HepG2 (cell line): Measurements from ENCODE around the gene SPATA33. TPM values are rescaled to one million over a fixed set of nuclear protein-coding genes. Genes with fewer than 3 reads are reported as not detected.

Source experiments
- ATAC-seq: fragments of 200-7000 bp; cut with Tn5 transposase; 3 replicates; pipeline ENCODE4 v1.9.1; 2020; ENCODE audit warnings: mild to moderate bottlenecking, moderate library complexity
- BruUV-seq: library from RNA; stranded (reverse); fragments of 400-500 nt; replicated peaks from 2 replicates; lab custom pipeline; 2021; lab: Mats Ljungman, UMichigan
- CTCF ChIA-PET: fragments of 300-600 bp; formaldehyde crosslinking; extraction: SDS; loops from one replicate; lab custom pipeline; 2021; ENCODE audit warnings: low total read pairs, inconsistent platforms, low intra/inter-chr PET ratio; lab: Yijun Ruan, JAX
- POLR2A ChIA-PET: fragments of 350-600 bp; sonication (Branson Sonifier 250); formaldehyde crosslinking; loops from one replicate; lab custom pipeline; 2020; ENCODE audit warnings: antibody characterized with exemption, inconsistent platforms; lab: Yijun Ruan, JAX
- DNase-seq: peaks from one replicate; pipeline ENCODE4 v3.0.0-alpha.2; 2015; ENCODE audit warnings: low spot score
- FAIRE-seq: peaks from 3 replicates; lab custom pipeline; 2011; peaks lifted over from hg19 to GRCh38; lab: Jason Lieb, UNC
- H2AFZ ChIP-seq: one replicate; pipeline ENCODE4 v1.6.1; 2011; ENCODE audit warnings: low read length, inconsistent platforms
- H3K27ac ChIP-seq: fragments of 300-600 bp; 3 replicates; pipeline ENCODE4 v1.8.0; 2011; ENCODE audit warnings: mixed run types, mild to moderate bottlenecking, mixed read lengths, low read length, inconsistent platforms; ENCODE audit not compliant: insufficient read depth; ENCODE audit errors: extremely low read length
- H3K27me3 ChIP-seq, 2 experiments: fragments of 200-600 bp in 1 of 2; 2 replicates in 1 of 2; 3 replicates in 1 of 2; pipeline versions ENCODE4 v1.6.0 to v1.8.0; 2011; ENCODE audit warnings: low read length in 2 of 2, mild to moderate bottlenecking in 2 of 2, moderate library complexity in 2 of 2, inconsistent platforms in 1 of 2; ENCODE audit not compliant: insufficient read depth in 2 of 2, control insufficient read depth in 1 of 2
- H3K36me3 ChIP-seq, 2 experiments: fragments of 200-600 bp in 1 of 2; replicated peaks in 1 of 2; 2 replicates in 1 of 2; 3 replicates in 1 of 2; pipeline versions ENCODE4 v1.5.1 to v1.8.0; 2011; ENCODE audit warnings: low read length in 2 of 2, inconsistent platforms in 1 of 2; ENCODE audit not compliant: insufficient read depth in 2 of 2, control insufficient read depth in 1 of 2
- H3K4me1 ChIP-seq: 2 replicates; pipeline ENCODE4 v1.5.1; 2012; ENCODE audit warnings: low read length, inconsistent platforms; ENCODE audit not compliant: insufficient read depth
- H3K4me2 ChIP-seq: 2 replicates; pipeline ENCODE4 v1.6.0; 2011; ENCODE audit warnings: low read depth, low read length, inconsistent platforms
- H3K4me3 ChIP-seq, 3 experiments: fragments of 200-600 bp in 1 of 3; sonication (generic), shearing (Covaris generic) in 1 of 3; replicated peaks in 1 of 3; 2 replicates each; pipeline ENCODE4 v1.5.1; 2011 to 2016; ENCODE audit warnings: low read length in 3 of 3, inconsistent platforms in 2 of 3, low read depth in 2 of 3, mild to moderate bottlenecking in 2 of 3, control low read depth in 1 of 3, mixed read lengths in 1 of 3; ENCODE audit not compliant: insufficient read depth in 1 of 3
- H3K79me2 ChIP-seq: one replicate; pipeline ENCODE4 v1.6.1; 2011; ENCODE audit warnings: low read length, inconsistent platforms; ENCODE audit not compliant: insufficient read depth
- H3K9ac ChIP-seq: 2 replicates; pipeline ENCODE4 v1.6.0; 2011; ENCODE audit warnings: mild to moderate bottlenecking, low read depth, low read length, inconsistent platforms; ENCODE audit not compliant: insufficient read depth
- H3K9me3 ChIP-seq: 2 replicates; pipeline ENCODE4 v1.5.1; 2012; ENCODE audit warnings: mild to moderate bottlenecking, low read length
- H4K20me1 ChIP-seq: 2 replicates; pipeline ENCODE4 v1.6.0; 2011; ENCODE audit warnings: inconsistent platforms, mild to moderate bottlenecking, low read length, moderate library complexity; ENCODE audit not compliant: insufficient read depth
- ATF5 ChIP-seq: sonication (generic); formaldehyde crosslinking; IDR thresholded peaks from 2 replicates; pipeline ENCODE4 v1.4.0; 2020; ENCODE audit warnings: mild to moderate bottlenecking, low read depth, missing genetic modification reagents
- CREM ChIP-seq, 2 experiments: sonication (generic) in 1 of 2; formaldehyde crosslinking in 1 of 2; IDR thresholded peaks; 2 replicates each; pipeline versions ENCODE4 v1.4.0 to v1.6.1; 2016 to 2020; ENCODE audit warnings: antibody characterized with exemption in 1 of 2, mild to moderate bottlenecking in 1 of 2, missing genetic modification reagents in 1 of 2
- EP300 ChIP-seq, 3 experiments: sonication (generic) in 1 of 3; formaldehyde crosslinking in 1 of 3; IDR thresholded peaks; 2 replicates each; pipeline versions ENCODE4 v1.5.1 to v1.6.1; 2011 to 2020; ENCODE audit warnings: low read depth in 2 of 3, low read length in 2 of 3, borderline replicate concordance in 1 of 3, improper control_type of control experiment in 1 of 3, mild to moderate bottlenecking in 1 of 3, missing genetic modification reagents in 1 of 3, moderate library complexity in 1 of 3
- HES4 ChIP-seq: sonication (generic); formaldehyde crosslinking; IDR thresholded peaks from 2 replicates; pipeline ENCODE4 v1.9.0; 2021; ENCODE audit warnings: mild to moderate bottlenecking, missing genetic modification reagents, borderline replicate concordance
- NR2F1 ChIP-seq, 2 experiments: fragments of 450-650 bp in 1 of 2; formaldehyde crosslinking in 1 of 2; IDR thresholded peaks; 2 replicates each; pipeline versions ENCODE4 v1.5.0 to v1.6.1; 2016 to 2020; ENCODE audit warnings: mild to moderate bottlenecking in 1 of 2, missing compliant biosample characterization in 1 of 2, missing genetic modification reagents in 1 of 2, moderate library complexity in 1 of 2
- PREB ChIP-seq: sonication (generic); formaldehyde crosslinking; IDR thresholded peaks from 2 replicates; pipeline ENCODE4 v1.4.0; 2020; ENCODE audit warnings: missing genetic modification reagents
- ZBTB42 ChIP-seq: sonication (generic); formaldehyde crosslinking; IDR thresholded peaks from 2 replicates; pipeline ENCODE4 v1.5.0; 2020; ENCODE audit warnings: mild to moderate bottlenecking, missing genetic modification reagents
- WGBS: methylation state at CpG from one replicate; pipeline ENCODE4 v1.1.6; 2017; ENCODE audit warnings: low lambda C conversion rate; 5-methylcytosine and 5-hydroxymethylcytosine counted together
- in situ Hi-C: cut with HindIII; loops from 2 replicates; pipeline ENCODE4 v1.10.0; 2017; ENCODE audit warnings: low pct_unique_long_range_greater_than_20kb; ENCODE audit not compliant: extremely low pct_ligation_motif_present
- intact Hi-C: fragments of 100-400 bp; cut with micrococcal nuclease; formaldehyde crosslinking; loops from one replicate; pipeline ENCODE4 v1.10.0; 2022; ENCODE audit not compliant: unreplicated experiment
- polyA plus RNA-seq, 8 experiments: library from polyadenylated mRNA; depleted of rRNA in 3 of 8; stranded (reverse) in 7 of 8; unstranded in 1 of 8; fragments of >200 nt; fragmentation: Illumina TruSeq in 4 of 8; extraction: Trizol in 4 of 8; gene quantifications; 2 replicates each; pipeline versions ENCODE4 v1.2.1 to v1.2.3, GENCODE V29; 2011 to 2016; ENCODE audit warnings: low read depth in 4 of 8, missing spikeins in 1 of 8, mixed read lengths in 1 of 8; ENCODE audit not compliant: insufficient read depth in 1 of 8
- total RNA-seq, 5 experiments: library from RNA; depleted of rRNA; stranded (reverse); fragments of >200 nt; fragmentation: Illumina TruSeq; extraction: Trizol; gene quantifications; 2 replicates each; pipeline ENCODE4 v1.2.3, GENCODE V29; 2016; ENCODE audit warnings: low read depth in 1 of 5
- TF ChIP-seq, protein P1 (sequence below): sonication (generic); formaldehyde crosslinking; IDR thresholded peaks from 2 replicates; pipeline ENCODE4 v1.5.1; 2020; ENCODE audit warnings: missing genetic modification reagents, mild to moderate bottlenecking, borderline replicate concordance

SPATA33 gene
- total and polyA plus RNA-seq, 2 of the 13 experiments (the other 11 are each of a cell fraction or from before 2014, with no cell fraction given), result 5.7 to 11.0 TPM

DNA sequence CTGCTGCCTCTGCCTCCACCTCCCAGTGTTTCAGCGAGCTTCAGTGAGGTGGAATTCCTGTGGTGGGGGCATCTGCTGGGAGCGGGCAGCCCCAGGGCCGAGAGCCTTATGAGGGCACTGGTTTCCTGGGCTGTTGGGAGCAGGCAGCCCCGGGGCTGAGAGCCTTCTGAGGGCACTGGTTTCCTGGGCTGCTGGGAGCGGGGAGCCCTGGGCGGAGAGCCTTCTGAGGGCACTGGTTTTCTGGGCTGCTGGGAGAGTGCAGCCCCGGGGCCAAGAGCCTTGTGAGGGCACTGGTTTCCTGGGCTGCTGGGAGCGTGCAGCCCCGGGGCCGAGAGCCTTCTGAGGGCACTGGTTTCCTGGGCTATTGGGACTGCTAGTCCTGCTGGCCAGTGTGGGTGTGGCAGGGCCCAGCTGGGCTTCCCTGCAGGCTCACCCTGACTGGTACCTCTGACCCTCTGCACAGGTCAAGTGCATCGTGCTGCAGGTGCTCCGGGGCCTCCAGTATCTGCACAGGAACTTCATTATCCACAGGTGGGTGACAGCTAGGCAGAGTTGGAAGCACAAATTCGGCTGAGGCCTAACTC lies 34.4 kb downstream of the SPATA33 start (continued):
- TF ChIP-seq, protein P1, sequence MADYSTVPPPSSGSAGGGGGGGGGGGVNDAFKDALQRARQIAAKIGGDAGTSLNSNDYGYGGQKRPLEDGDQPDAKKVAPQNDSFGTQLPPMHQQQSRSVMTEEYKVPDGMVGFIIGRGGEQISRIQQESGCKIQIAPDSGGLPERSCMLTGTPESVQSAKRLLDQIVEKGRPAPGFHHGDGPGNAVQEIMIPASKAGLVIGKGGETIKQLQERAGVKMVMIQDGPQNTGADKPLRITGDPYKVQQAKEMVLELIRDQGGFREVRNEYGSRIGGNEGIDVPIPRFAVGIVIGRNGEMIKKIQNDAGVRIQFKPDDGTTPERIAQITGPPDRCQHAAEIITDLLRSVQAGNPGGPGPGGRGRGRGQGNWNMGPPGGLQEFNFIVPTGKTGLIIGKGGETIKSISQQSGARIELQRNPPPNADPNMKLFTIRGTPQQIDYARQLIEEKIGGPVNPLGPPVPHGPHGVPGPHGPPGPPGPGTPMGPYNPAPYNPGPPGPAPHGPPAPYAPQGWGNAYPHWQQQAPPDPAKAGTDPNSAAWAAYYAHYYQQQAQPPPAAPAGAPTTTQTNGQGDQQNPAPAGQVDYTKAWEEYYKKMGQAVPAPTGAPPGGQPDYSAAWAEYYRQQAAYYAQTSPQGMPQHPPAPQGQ (CRISPR knock-in tag), result no peak
- TF ChIP-seq PREB (CRISPR knock-in tag) (no peak), CREM (IDR thresholded peaks at IDR 0.05) (no peak), CREM (CRISPR knock-in tag; IDR thresholded peaks at IDR 0.05) (no peak), NR2F1 (CRISPR knock-in tag; IDR thresholded peaks at IDR 0.05) (peak in 1 of 2 experiments; percentile 47; a peak in 1 of 4 replicates)

GRCh38 chr16:89693289-89693731 lies 35.7 kb downstream of the SPATA33 start:
- no TSS peak for BruUV-seq
- no peak for DNase-seq
- ChIA-PET CTCF (no interaction called here), POLR2A (interaction anchor here (2.3 kb wide), 1 partner anchor 7 kb away, joined by 16 read pairs; the partner anchor contains the start of gene SPATA2L)
- in situ Hi-C loops (no loop called here), intact Hi-C loops (no loop called here)
- Histone ChIP-seq H3K4me3 (no peak overlapping the region), H4K20me1 (no peaks in the 10 kb centered on the region), H3K27ac (no peak overlapping the region), H3K9ac (no peak overlapping the region), H2AFZ (no peak overlapping the region), H3K79me2 (no peaks in the 10 kb centered on the region), H3K9me3 (no peaks in the 10 kb centered on the region), H3K4me2 (no peak overlapping the region), H3K4me1 (peaks cover 75% of the 10 kb centered on the region), H3K36me3 (peaks cover 5 to 8% of the 10 kb centered on the region in 2 experiments; a peak in 1 of 5 replicates), H3K27me3 (no peaks in the 10 kb centered on the region)
- no peak for FAIRE-seq
- ATAC-seq, result no peak
- WGBS, result 91% methylated on average over 9 of the region's 11 CpGs
- TF ChIP-seq HES4 (0 out of 2 replicates have a peak, but pooled peaks have one; percentile 14), ATF5 (no peak), ZBTB42 (CRISPR knock-in tag) (no peak), EP300 (IDR thresholded peaks at IDR 0.05; ENCODE audit: low read depth in 2 of 2, low read length in 2 of 2) (no peak), EP300 (CRISPR knock-in tag; IDR thresholded peaks at IDR 0.05; ENCODE audit: borderline replicate concordance) (no peak)
